Spleen (tissue), 7 donors: ENCODE data around the gene XRRA1.

Experiments
- CTCF ChIP-seq, 11 experiments: fragments of 200-600 bp in 7 of 11; fragments of 450-650 bp in 4 of 11; sonication (generic) in 4 of 11; IDR thresholded peaks in 8 of 11; conservative IDR thresholded peaks in 3 of 11; 1 replicate in 7 of 11; 2 replicates in 4 of 11; pipeline versions ENCODE4 v1.4.0 to v1.8.0; 2016 to 2021; ENCODE audit warnings: antibody characterized with exemption in 11 of 11, inconsistent platforms in 4 of 11, mild to moderate bottlenecking in 1 of 11
- POLR2A ChIP-seq, 3 donors: fragments of 450-650 bp; IDR thresholded peaks; one replicate each; pipeline ENCODE4 v1.5.1; 2017; ENCODE audit warnings: antibody characterized with exemption in 3 of 3, mild to moderate bottlenecking in 1 of 3
- POLR2AphosphoS5 ChIP-seq, 3 donors: sonication (generic); formaldehyde crosslinking; IDR thresholded peaks; one replicate each; pipeline ENCODE4 v1.5.1; 2017; ENCODE audit warnings: antibody characterized with exemption in 3 of 3
- donor health status: DM: no; HTN: no; CAD: no; lungs with moderate emphysema.
- donor health status: DM: no; HTN: no; CAD: no.
- donor health status: DM: no; HTN: no; CAD: no.

- TF ChIP-seq CTCF (IDR thresholded peaks at IDR 0.05 in 8 of 11, conservative IDR thresholded peaks at IDR 0.05 in 3 of 11) (no peak), POLR2A (IDR thresholded peaks at IDR 0.05) (no peak), POLR2AphosphoS5 (IDR thresholded peaks at IDR 0.05) (no peak)
Observed at GRCh38 chr11:74866557-74866956, 82.3 kb downstream of the XRRA1 start.
